Stimulated activated naive CD4-positive, alpha-beta T cell (primary cell): Measurements from ENCODE around the gene LELP1.
"Not testable (repeated sequence)": the region's sequence is repeated elsewhere in the genome, so short reads cannot be mapped to it uniquely, and the experiment has no call there.

Experiments
- DNase-seq, 6 experiments: peaks; one replicate each; lab custom pipeline; 2025; lab: John Stamatoyannopoulos, UW

LELP1 gene

DNA sequence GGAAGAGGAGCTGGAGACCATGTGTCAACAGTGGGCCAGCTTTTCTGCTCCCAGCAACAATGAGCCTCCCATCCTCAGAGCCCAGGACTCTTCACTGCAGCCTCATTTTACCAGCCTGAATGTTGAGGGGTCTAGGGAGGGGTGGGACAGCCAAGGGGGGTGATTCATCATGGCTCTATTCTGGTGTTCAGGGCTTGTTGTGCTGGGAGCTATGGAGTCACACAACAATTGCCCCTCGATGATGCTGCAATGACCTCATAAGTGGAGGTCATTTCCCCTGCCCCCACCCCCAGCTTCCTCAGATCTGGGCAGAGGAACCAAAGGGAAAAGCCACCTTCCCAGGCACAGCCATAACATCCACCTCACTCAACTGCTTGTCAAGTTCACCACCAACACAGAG is at the start of gene LELP1:
TSS of gene LELP1 (plus strand) at position 301 of the 400 bp plus-strand sequence. CDS start 1,278 bp downstream, outside the sequence.
- DNase-seq = no peak

- DNase-seq = no peak
Measured at GRCh38 chr1:153155541-153155940, 47.7 kb upstream of the LELP1 start.

GRCh38 chr1:153168686-153169085 is 34.5 kb upstream of the LELP1 start:
- no peak for DNase-seq

GRCh38 chr1:153174624-153175023 is 28.6 kb upstream of the LELP1 start:
- no peak for DNase-seq

DNA sequence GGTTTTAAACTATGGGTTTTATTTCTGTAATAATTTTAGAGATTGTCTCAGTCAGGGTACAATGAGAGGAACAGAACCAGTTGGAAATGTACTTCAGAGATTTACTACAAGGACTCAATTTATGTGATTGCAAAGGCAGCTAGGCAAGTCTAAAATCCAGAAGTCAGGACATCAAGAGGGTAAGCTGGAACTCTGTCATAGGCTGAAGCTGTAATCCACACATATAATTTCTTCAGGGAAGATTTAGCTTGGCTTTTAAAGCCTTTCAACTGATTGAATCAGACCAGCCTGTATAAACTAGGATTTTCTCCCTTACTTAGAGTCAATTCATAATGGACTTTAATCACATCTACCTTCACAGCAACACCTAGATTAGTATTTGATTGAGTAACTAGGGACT is 24.3 kb upstream of the LELP1 start:
- DNase-seq = no peak

- no peak for DNase-seq
Measured at GRCh38 chr1:153180556-153180955, 22.7 kb upstream of the LELP1 start.

GRCh38 chr1:153188301-153188700 is 14.9 kb upstream of the LELP1 start:
- not testable (repeated sequence) for DNase-seq

DNA sequence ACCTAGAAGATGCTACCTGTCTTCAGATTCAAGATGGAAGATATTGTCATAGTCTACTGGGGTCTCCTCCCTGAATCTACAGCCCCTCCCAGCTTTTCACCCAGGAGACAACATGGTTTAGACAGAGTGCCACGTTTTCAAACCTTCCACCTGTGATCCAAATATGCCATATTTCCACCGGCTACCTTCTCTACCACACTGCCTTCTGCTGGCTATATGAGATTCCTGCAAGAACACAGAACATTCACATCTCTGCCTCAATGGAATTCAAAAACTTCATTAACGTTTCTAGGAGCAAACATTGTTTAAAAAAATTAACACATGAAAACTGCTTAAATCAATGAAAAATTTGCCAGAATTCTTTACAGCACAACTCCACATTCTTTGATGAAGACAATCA is 12.9 kb upstream of the LELP1 start:
- no peak for DNase-seq

- no peak for DNase-seq
Measured at GRCh38 chr1:153192697-153193096, 10.5 kb upstream of the LELP1 start.

- DNase-seq = no peak
Measured at GRCh38 chr1:153194331-153195050, 8.7 kb upstream of the LELP1 start.

DNA sequence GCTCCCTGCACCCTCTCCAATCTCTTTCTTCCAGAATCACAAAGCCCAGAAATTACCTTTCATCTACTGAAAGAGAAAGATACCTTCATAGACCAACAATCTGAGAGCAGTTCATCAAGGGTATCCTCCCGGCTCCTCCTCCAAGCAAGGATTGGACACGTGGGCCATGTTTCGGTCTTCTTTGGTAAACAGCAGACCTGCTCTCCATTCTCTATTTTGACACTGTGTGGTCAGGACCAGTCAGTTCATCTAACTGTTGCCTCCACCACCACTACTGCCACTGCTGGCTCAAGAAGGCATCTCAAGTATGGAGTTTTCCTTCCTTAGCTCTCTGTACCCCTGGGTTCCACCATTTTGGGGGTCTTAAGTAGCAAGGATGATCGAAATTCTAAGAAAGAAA is 8.0 kb upstream of the LELP1 start:
- DNase-seq = no peak

DNA sequence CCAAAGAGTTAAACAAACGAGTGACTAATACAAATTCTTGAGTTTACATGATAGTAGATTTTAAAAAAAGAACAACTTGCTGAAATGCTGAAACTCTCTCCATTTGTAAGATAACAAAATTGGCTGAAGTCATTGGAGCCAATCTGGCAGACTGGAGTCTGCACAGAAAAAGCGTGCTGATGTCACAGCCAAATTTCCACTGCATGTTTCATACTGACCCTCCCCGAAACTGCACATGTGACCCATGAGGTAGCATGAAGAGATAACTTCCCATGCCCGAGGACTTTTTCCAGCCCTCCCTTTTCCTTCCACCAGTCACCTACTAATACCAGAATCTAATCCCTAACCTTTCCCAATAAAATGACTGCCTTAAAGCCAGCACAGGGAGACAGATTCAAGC is 1.2 kb upstream of the LELP1 start:
- no peak for DNase-seq

DNA sequence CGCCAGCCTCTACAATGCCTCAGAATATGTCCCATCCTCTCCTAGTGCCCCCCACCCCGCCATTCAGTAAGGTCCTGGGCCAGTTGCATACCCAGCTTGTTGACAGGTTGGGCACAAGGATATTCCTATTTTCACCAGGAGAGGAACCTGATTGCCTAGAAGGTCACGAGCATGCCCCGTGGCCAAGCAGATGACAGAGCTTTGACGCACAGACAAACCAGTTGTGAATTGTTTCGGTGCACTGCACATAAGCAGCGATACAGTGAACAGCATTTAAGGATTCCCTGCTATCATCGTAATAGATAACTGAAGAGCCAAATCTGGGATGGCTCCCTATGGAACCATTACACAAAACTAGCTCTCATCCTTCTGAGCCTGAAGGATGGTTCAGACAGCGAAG is 3.4 kb downstream of the LELP1 start:
- DNase-seq = no peak

DNA sequence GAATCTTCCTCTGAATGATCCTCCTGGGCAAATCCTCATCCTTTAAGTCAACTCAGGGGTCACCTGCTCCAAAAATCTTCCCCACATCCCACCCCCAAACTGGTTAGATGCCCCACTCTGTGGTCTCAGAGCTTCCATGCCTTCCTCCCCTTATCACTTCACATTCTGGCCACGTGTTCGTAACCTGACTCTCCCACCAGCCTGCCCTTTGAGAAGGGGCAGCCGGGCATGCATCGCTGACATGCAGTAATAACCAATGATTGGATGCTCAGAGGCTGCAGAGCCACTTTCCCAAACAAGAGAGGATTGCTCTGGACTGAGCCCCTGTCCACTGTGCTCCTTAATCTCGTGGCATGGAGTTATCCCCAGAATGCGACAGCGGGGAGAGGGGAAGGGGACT is 7.0 kb downstream of the LELP1 start:
- no peak for DNase-seq

DNA sequence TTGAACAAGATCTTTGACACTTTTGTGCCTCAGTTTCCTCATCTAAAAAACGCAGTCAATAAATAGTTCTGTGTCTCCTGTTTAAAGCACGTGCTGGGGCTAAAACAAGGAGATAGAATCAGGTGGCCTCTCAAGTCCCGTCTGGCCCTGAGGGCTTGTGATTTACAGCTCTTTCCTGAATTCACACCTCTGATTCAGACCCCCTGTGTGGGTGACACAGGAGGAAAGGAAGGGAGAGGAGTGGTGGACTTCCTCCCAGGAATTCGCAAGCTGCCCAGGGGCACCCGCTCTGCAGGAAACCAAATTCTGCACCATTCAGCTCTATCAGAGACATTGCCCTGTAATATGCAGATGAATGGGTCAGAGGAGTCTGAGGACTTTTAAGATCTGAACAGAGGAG is 9.0 kb downstream of the LELP1 start:
- DNase-seq = no peak

DNA sequence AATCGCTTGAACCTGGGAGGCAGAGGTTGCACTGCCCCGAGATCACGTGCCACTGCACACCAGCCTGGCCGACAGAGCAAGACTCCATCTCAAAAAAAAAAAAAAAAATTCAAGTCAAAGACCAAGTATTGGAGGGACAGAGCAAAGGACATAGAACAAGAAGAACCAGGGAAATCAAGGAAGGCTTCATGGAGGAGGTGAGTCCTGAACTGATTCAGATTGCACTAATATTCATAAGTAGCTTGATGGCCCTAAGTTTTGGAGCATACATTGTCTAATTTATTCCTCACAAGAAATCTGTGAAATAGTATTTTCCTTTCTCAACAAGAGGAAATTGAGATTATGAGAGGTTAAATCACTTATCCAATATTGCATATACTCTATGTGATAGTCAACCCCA is 10.3 kb downstream of the LELP1 start:
- no peak for DNase-seq

DNA sequence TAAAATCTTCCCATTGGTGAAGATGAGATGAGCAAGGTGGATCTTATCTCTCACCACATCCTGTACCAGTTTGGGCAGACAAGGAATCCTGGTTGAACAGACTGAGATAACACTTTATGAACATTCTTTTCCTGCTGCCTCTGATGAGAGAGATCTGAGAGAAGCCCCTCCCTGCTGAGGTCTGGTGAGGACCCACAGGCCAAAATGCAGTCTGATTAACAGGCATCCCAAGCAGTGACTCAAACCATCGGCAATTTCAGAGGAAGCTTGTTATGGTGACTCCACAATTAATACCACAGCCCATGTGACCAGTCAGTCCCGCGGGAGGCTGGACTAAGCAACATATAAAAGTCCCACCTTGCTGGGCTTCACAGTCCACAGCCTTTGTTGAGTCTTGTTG is 14.0 kb downstream of the LELP1 start, which contains the start of gene PRR9:
TSS of gene PRR9 (plus strand) at position 373 of the 400 bp plus-strand sequence. CDS start 561 bp downstream, outside the sequence.
- DNase-seq = no peak

GRCh38 chr1:153217744-153218416 is 14.7 kb downstream of the LELP1 start:
- no peak for DNase-seq

GRCh38 chr1:153220606-153221303 is 17.5 kb downstream of the LELP1 start:
- no peak for DNase-seq

DNA sequence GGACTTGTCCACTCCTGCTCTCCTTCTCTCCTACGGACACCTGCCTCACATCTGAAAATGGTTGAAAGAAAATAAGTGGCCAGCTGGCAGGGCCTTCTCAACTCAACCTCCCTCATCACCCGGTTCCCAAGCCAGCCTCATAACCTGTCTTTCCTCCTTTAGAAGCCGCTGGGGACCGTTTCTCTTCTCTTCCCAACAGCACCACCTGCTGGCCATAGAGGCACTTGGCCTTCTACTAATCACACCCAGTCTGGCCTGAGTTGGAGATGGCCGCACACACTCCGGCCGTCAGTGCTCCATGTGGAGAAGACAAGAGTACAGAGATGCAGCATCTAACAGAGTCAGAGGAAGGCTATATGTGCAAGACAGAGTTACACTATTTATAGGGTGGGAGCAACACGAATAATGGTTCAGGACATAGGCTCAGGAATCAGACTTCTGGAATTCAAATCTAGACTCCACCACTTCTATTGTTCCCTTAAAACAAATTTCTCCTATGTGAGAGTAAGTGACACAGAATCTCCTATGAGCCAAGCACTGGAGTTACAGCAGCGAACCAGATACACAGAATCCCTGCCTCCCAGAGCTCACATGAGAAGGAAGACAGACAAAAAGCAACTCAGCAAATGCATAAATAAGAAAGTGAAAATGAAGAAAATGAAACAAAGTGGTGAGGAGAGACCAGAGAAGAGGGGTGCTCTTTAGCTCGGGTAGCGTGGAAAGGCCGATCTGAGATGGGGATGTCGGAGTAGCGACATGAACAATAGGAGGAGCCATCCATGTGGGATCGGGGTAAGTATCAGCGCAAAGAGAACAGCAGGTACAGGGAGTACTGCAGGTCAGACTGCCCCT is 20.0 kb downstream of the LELP1 start:
- peak in 5 of 6 experiments; percentile 4 to 27 (median 8) for DNase-seq

- DNase-seq = no peak
Measured at GRCh38 chr1:153227810-153228209, 24.6 kb downstream of the LELP1 start.

GRCh38 chr1:153228491-153228890 is 25.3 kb downstream of the LELP1 start:
- DNase-seq = no peak
